ENCODE data around the gene NANOG. TPM values are rescaled to one million over a fixed set of nuclear protein-coding genes. Genes with fewer than 3 reads are reported as not detected.
A peak's percentile ranks its signal among the peaks of the same experiment; 100 is the strongest.
"Not testable (repeated sequence)": the region's sequence is repeated elsewhere in the genome, so short reads cannot be mapped to it uniquely, and the experiment has no call there.

NANOG gene
- total RNA-seq: under 1 TPM in 2 of 6 donors, not detected in 4; 0.37 to 0.54 TPM

DNA sequence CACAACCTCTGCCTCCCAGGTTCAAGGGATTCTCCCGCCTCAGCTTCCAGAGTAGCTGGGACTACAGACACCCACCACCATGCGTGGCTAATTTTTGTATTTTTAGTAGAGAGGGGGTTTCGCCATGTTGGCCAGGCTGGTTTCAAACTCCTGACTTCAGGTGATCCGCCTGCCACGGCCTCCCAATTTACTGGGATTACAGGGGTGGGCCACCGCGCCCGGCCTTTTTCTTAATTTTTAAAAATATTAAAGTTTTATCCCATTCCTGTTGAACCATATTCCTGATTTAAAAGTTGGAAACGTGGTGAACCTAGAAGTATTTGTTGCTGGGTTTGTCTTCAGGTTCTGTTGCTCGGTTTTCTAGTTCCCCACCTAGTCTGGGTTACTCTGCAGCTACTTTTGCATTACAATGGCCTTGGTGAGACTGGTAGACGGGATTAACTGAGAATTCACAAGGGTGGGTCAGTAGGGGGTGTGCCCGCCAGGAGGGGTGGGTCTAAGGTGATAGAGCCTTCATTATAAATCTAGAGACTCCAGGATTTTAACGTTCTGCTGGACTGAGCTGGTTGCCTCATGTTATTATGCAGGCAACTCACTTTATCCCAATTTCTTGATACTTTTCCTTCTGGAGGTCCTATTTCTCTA, at the start of gene NANOG:
NANOG (plus strand) TSS at position 519 of the 645 bp plus-strand sequence. CDS start 213 bp downstream, outside the sequence.
- not testable (repeated sequence) for H3K4me3 ChIP-seq; H3K27ac ChIP-seq; H3K4me1 ChIP-seq; DNase-seq; ATAC-seq (ENCODE audit: low FRiP score in 2 of 2); H3K27me3 ChIP-seq; H3K9me3 ChIP-seq; H3K36me3 ChIP-seq
- 74% methylated on average over 13 of the region's 13 CpGs for WGBS, 2 donors

GRCh38 chr12:7747246-7747645, 42.0 kb upstream of the NANOG start, which contains the start of gene CLEC4C:
Gene CLEC4C (minus strand): TSS chr12:7747375. CDS start chr12:7747348, 27 bp downstream.
- TF ChIP-seq EP300 (IDR thresholded peaks at IDR 0.05) (no peak), POLR2AphosphoS5 (IDR thresholded peaks at IDR 0.05) (no peak), CTCF (IDR thresholded peaks at IDR 0.05) (no peak), POLR2A (IDR thresholded peaks at IDR 0.05) (no peak)
- Histone ChIP-seq H3K9me3 (peaks cover 0 to 4% (median 0%) of the 10 kb centered on the region in 4 donors), H3K4me3 (no peak within 1 kb of the TSS), H3K36me3 (no peaks in the 10 kb centered on the region), H3K4me1 (no peaks in the 10 kb centered on the region), H3K27ac (no peak within 1 kb of the TSS), H3K27me3 (no peaks in the 10 kb centered on the region)
- no peak for ATAC-seq (ENCODE audit: low FRiP score in 2 of 2)
- no peak for DNase-seq
- 46 to 76% methylated on average over 5 of the region's 5 CpGs for WGBS, 2 donors

DNA sequence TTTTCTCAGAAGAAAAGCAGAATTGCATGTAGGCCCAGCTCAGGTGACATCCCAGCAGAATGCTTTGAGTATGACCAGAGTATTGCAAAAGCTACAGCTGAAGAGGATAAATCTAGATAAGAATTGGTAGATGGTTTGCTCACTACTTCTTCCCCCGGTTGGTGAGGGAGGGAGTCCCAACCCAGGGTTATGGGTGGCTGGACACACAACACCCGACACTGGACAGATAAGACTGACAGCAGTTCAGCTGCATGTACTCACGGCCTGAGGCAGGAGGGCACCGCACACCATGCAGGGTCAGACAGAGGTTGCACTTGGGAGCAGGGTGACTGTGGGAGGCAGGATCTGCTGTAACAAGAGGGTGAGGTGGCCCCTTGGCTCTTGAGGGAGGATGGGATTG, 40.4 kb upstream of the NANOG start:
- no peak for ATAC-seq (ENCODE audit: low FRiP score in 2 of 2)
- Histone ChIP-seq H3K9me3 (peaks cover 0 to under 1% (median 0%) of the 10 kb centered on the region in 4 donors), H3K4me3 (no peak overlapping the region), H3K27ac (no peak overlapping the region), H3K27me3 (no peaks in the 10 kb centered on the region), H3K36me3 (no peaks in the 10 kb centered on the region), H3K4me1 (no peaks in the 10 kb centered on the region)
- TF ChIP-seq POLR2AphosphoS5 (IDR thresholded peaks at IDR 0.05) (no peak), POLR2A (IDR thresholded peaks at IDR 0.05) (no peak), CTCF (IDR thresholded peaks at IDR 0.05) (no peak), EP300 (IDR thresholded peaks at IDR 0.05) (no peak)
- DNase-seq: no peak
- WGBS, 2 donors: 44 to 50% methylated on average over 4 of the region's 4 CpGs

- Histone ChIP-seq H3K27me3 (no peaks in the 10 kb centered on the region), H3K27ac (no peak overlapping the region), H3K4me3 (no peak overlapping the region), H3K4me1 (no peaks in the 10 kb centered on the region), H3K9me3 (no peaks in the 10 kb centered on the region), H3K36me3 (no peaks in the 10 kb centered on the region)
- TF ChIP-seq CTCF (IDR thresholded peaks at IDR 0.05) (no peak), EP300 (IDR thresholded peaks at IDR 0.05) (no peak), POLR2AphosphoS5 (IDR thresholded peaks at IDR 0.05) (no peak), POLR2A (IDR thresholded peaks at IDR 0.05) (no peak)
- ATAC-seq (ENCODE audit: low FRiP score in 2 of 2) (no peak), DNase-seq (no peak)
- WGBS, 2 donors: 79 to 86% methylated on average over 8 of the region's 8 CpGs
These were observed 39.8 kb upstream of the NANOG start for GRCh38 chr12:7749442-7749841.

DNA sequence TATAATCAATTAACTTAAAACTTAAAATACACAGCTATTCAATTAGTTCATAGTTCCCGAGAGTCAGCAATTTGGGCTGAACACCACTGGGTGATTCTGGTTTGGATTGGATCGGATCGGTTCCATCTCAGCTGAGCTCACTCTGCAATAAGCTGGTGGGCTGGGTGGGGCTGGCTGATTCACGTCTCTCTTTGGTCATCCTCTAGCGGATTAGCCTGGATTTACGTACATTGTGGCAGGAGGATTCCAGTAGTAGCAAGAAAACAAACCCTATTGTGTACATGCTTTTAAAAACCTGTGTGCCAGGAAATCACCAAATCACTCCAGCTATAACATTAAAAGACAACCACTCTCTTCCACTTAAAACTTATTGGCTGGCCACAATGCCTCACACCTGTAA, 38.9 kb upstream of the NANOG start:
- WGBS, 2 donors: 91 to 92% methylated on average over 6 of the region's 6 CpGs
- Histone ChIP-seq H3K27ac (no peak overlapping the region), H3K4me3 (no peak overlapping the region), H3K27me3 (no peaks in the 10 kb centered on the region), H3K4me1 (no peaks in the 10 kb centered on the region), H3K9me3 (no peaks in the 10 kb centered on the region), H3K36me3 (no peaks in the 10 kb centered on the region)
- no peak for DNase-seq
- no peak for ATAC-seq (ENCODE audit: low FRiP score in 2 of 2)
- TF ChIP-seq POLR2AphosphoS5 (IDR thresholded peaks at IDR 0.05) (no peak), EP300 (IDR thresholded peaks at IDR 0.05) (no peak)

GRCh38 chr12:7751394-7751793, 37.8 kb upstream of the NANOG start:
- H3K4me1 ChIP-seq: no peaks in the 10 kb centered on the region
- no peaks in the 10 kb centered on the region for H3K36me3 ChIP-seq
- 88 to 91% methylated on average over 15 to 20 of the region's 20 CpGs for WGBS, 2 donors
- TF ChIP-seq POLR2A (IDR thresholded peaks at IDR 0.05): no peak
- no peak for TF ChIP-seq EP300 (IDR thresholded peaks at IDR 0.05)
- no peak for TF ChIP-seq POLR2AphosphoS5 (IDR thresholded peaks at IDR 0.05)
- TF ChIP-seq CTCF (IDR thresholded peaks at IDR 0.05): no peak
- H3K4me3 ChIP-seq: no peak overlapping the region
- H3K27ac ChIP-seq: no peak overlapping the region
- H3K27me3 ChIP-seq: no peaks in the 10 kb centered on the region
- ATAC-seq (ENCODE audit: low FRiP score in 2 of 2) (no peak), DNase-seq (no peak)
- H3K9me3 ChIP-seq: no peaks in the 10 kb centered on the region

GRCh38 chr12:7751941-7752922, 37.0 kb upstream of the NANOG start:
- H3K9me3 ChIP-seq: not testable (repeated sequence)

More at GRCh38 chr12:7751941-7752922, 37.0 kb upstream of the NANOG start:
- not testable (repeated sequence) for H3K36me3 ChIP-seq; H3K4me1 ChIP-seq; ATAC-seq (ENCODE audit: low FRiP score in 2 of 2); H3K27me3 ChIP-seq; H3K4me3 ChIP-seq; H3K27ac ChIP-seq
- DNase-seq: peak in 1 of 2 donors; percentile 78
- WGBS, 2 donors: 91% methylated on average over 28 to 38 of the region's 48 CpGs

Measured in upper lobe of left lung (tissue), 6 donors.